ENCODE data around the gene MARCHF3.

- TF ChIP-seq, protein P1, sequence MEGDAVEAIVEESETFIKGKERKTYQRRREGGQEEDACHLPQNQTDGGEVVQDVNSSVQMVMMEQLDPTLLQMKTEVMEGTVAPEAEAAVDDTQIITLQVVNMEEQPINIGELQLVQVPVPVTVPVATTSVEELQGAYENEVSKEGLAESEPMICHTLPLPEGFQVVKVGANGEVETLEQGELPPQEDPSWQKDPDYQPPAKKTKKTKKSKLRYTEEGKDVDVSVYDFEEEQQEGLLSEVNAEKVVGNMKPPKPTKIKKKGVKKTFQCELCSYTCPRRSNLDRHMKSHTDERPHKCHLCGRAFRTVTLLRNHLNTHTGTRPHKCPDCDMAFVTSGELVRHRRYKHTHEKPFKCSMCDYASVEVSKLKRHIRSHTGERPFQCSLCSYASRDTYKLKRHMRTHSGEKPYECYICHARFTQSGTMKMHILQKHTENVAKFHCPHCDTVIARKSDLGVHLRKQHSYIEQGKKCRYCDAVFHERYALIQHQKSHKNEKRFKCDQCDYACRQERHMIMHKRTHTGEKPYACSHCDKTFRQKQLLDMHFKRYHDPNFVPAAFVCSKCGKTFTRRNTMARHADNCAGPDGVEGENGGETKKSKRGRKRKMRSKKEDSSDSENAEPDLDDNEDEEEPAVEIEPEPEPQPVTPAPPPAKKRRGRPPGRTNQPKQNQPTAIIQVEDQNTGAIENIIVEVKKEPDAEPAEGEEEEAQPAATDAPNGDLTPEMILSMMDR (conservative IDR thresholded peaks at IDR 0.05 in 1 of 2, IDR thresholded peaks at IDR 0.05 in 1 of 2; ENCODE audit: low read depth in 1 of 2, low read length in 2 of 2) = no peak
- no peak for TF ChIP-seq EZH2 (IDR thresholded peaks at IDR 0.05; ENCODE audit: low read length, missing control alignments)
Observed at GRCh38 chr5:126920291-126920690, 110.1 kb downstream of the MARCHF3 start.

All from fibroblast of lung (primary cell).